T-helper 1 cell (primary cell): ENCODE results near the gene INTU.
"Not testable (repeated sequence)": the region's sequence is repeated elsewhere in the genome, so short reads cannot be mapped to it uniquely, and the experiment has no call there.

ENCODE experiments used
- DNase-seq, 5 donors: peaks; one replicate each; pipeline ENCODE4 v3.0.0-alpha.2; 2012 to 2020
- total RNA-seq, 4 donors: gene quantifications; one replicate each; lab custom pipeline; 2026; lab: John Stamatoyannopoulos, UW

INTU gene
- total RNA-seq, result 0 to 0.39 (median 0) reads per million in 4 donors

GRCh38 chr4:127632420-127633403 is at the start of gene INTU:
Gene INTU (plus strand): TSS chr4:127632957. CDS start chr4:127633035, 78 bp downstream.
- peak in 1 of 5 donors; percentile 18 for DNase-seq

- DNase-seq, result not testable (repeated sequence)
These were observed 46.3 kb upstream of the INTU start for GRCh38 chr4:127586496-127586895.

- DNase-seq, result peak in 1 of 5 donors; percentile 4
These were observed 45.7 kb upstream of the INTU start for GRCh38 chr4:127586922-127587571.

GRCh38 chr4:127589153-127589552 is 43.6 kb upstream of the INTU start:
- not testable (repeated sequence) for DNase-seq

- no peak for DNase-seq
These were observed 34.1 kb upstream of the INTU start for GRCh38 chr4:127598656-127599055.

- no peak for DNase-seq
These were observed 31.7 kb upstream of the INTU start for GRCh38 chr4:127601029-127601428.

- DNase-seq, result no peak
These were observed 27.6 kb upstream of the INTU start for GRCh38 chr4:127604949-127605709.

- DNase-seq, result no peak
These were observed 25.9 kb upstream of the INTU start for GRCh38 chr4:127606823-127607222.

- no peak for DNase-seq
These were observed 23.3 kb upstream of the INTU start for GRCh38 chr4:127609484-127609883.

- no peak for DNase-seq
These were observed 22.3 kb upstream of the INTU start for GRCh38 chr4:127610488-127610887.

- no peak for DNase-seq
These were observed 15.9 kb upstream of the INTU start for GRCh38 chr4:127616898-127617297.

GRCh38 chr4:127618427-127618826 is 14.3 kb upstream of the INTU start:
- no peak for DNase-seq

- no peak for DNase-seq
These were observed 10.2 kb upstream of the INTU start for GRCh38 chr4:127622621-127622920.

- DNase-seq, result no peak
These were observed 9.6 kb upstream of the INTU start for GRCh38 chr4:127622921-127623796.

GRCh38 chr4:127623797-127624083 is 9.0 kb upstream of the INTU start:
- no peak for DNase-seq

GRCh38 chr4:127624173-127624572 is 8.6 kb upstream of the INTU start:
- DNase-seq, result no peak

GRCh38 chr4:127629371-127629770 is 3.4 kb upstream of the INTU start:
- DNase-seq, result no peak

GRCh38 chr4:127630152-127630551 is 2.6 kb upstream of the INTU start:
- no peak for DNase-seq

- no peak for DNase-seq
These were observed 1.3 kb upstream of the INTU start for GRCh38 chr4:127631420-127631819.

GRCh38 chr4:127634181-127634580 is 1.4 kb downstream of the INTU start:
- DNase-seq, result no peak

GRCh38 chr4:127641524-127641923 is 8.8 kb downstream of the INTU start:
- DNase-seq, result no peak

GRCh38 chr4:127642169-127642568 is 9.4 kb downstream of the INTU start:
- DNase-seq, result no peak
